Gastroesophageal sphincter (tissue), 3 donors: ENCODE results near the gene PLCB4.

Experiments
- EP300 ChIP-seq: sonication (generic); formaldehyde crosslinking; IDR thresholded peaks from one replicate; pipeline ENCODE4 v1.6.1; 2017; ENCODE audit warnings: antibody characterized with exemption, mild to moderate bottlenecking
- TF ChIP-seq, protein P1 (sequence below), 4 experiments: fragments of 200-600 bp in 2 of 4; fragments of 450-650 bp in 2 of 4; sonication (generic) in 1 of 4; IDR thresholded peaks; one replicate each; pipeline ENCODE4 v1.5.1; 2017 to 2019; ENCODE audit warnings: antibody characterized with exemption in 4 of 4, mild to moderate bottlenecking in 2 of 4, moderate library complexity in 2 of 4

DNA sequence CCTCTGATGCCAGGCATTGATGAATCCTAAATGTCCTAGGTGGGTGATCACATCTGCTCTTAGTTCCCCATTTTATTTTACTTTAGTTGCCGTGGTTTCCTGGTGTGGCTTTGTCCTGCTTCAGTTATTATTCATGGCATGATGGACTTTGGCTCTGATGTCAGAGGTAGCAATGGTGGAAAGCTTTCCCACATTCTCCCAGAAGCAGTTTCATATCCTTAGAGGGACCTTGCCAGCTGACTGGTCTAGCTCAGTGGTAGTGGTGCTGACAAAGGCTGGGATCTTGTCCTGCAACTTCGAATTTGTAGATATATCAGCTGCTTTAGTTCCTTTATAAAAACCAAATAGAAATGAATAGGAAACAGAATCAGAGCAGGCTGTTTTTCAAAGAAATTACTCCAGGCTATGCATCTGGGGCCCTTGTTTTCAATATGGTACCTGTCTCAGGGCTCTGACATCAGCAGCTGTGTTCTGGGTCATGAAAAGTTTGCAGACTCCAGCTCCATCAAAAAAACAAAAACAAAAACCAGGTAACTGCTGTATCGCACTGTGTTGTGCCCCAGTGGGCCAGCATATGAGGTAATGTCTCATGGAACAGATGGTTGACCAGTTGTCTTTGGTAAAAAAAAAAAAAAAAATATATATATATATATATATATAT lies 133.7 kb downstream of the PLCB4 start:
- TF ChIP-seq, protein P1, sequence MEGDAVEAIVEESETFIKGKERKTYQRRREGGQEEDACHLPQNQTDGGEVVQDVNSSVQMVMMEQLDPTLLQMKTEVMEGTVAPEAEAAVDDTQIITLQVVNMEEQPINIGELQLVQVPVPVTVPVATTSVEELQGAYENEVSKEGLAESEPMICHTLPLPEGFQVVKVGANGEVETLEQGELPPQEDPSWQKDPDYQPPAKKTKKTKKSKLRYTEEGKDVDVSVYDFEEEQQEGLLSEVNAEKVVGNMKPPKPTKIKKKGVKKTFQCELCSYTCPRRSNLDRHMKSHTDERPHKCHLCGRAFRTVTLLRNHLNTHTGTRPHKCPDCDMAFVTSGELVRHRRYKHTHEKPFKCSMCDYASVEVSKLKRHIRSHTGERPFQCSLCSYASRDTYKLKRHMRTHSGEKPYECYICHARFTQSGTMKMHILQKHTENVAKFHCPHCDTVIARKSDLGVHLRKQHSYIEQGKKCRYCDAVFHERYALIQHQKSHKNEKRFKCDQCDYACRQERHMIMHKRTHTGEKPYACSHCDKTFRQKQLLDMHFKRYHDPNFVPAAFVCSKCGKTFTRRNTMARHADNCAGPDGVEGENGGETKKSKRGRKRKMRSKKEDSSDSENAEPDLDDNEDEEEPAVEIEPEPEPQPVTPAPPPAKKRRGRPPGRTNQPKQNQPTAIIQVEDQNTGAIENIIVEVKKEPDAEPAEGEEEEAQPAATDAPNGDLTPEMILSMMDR (IDR thresholded peaks at IDR 0.05) = no peak
- no peak for TF ChIP-seq EP300
